Right lobe of liver (tissue), 6 donors: Measurements from ENCODE around the gene RSAD1. TPM values are rescaled to one million over a fixed set of nuclear protein-coding genes. Genes with fewer than 3 reads are reported as not detected.
A peak's percentile ranks its signal among the peaks of the same experiment; 100 is the strongest.

Source experiments
- ATAC-seq, 4 donors: fragments of 200-7000 bp; cut with Tn5 transposase; one replicate each; pipeline ENCODE4 v1.9.1; 2020; ENCODE audit warnings: mild to moderate bottlenecking in 4 of 4, moderate library complexity in 4 of 4
- DNase-seq, 3 donors: peaks; one replicate each; pipeline ENCODE4 v3.0.0-alpha.2; 2020
- H3K27ac ChIP-seq, 3 donors: fragments of 200-600 bp; one replicate each; pipeline ENCODE4 v1.8.0; 2022
- H3K27me3 ChIP-seq, 2 donors: fragments of 200-600 bp; one replicate each; pipeline ENCODE4 v1.8.0; 2022
- H3K36me3 ChIP-seq, 4 donors: fragments of 200-600 bp; sonication (generic) in 1 of 4; one replicate each; pipeline versions ENCODE4 v1.5.1 to v1.8.0; 2017 to 2022; ENCODE audit warnings: control low read depth in 1 of 4
- H3K4me1 ChIP-seq, 4 donors: fragments of 200-600 bp; sonication (generic) in 1 of 4; one replicate each; pipeline versions ENCODE4 v1.5.1 to v1.8.0; 2017 to 2022; ENCODE audit warnings: control low read depth in 1 of 4
- H3K4me3 ChIP-seq, 3 donors: fragments of 200-600 bp; one replicate each; pipeline ENCODE4 v1.8.0; 2022
- H3K9me3 ChIP-seq, 4 donors: fragments of 200-600 bp; sonication (generic) in 1 of 4; one replicate each; pipeline versions ENCODE4 v1.5.1 to v1.8.0; 2017 to 2022; ENCODE audit warnings: control low read depth in 1 of 4
- CTCF ChIP-seq, 4 donors: fragments of 200-600 bp in 3 of 4; fragments of 450-650 bp in 1 of 4; IDR thresholded peaks; one replicate each; pipeline versions ENCODE4 v1.5.1 to v1.8.0; 2016 to 2022; ENCODE audit warnings: antibody characterized with exemption in 4 of 4, mild to moderate bottlenecking in 2 of 4
- POLR2A ChIP-seq: fragments of 450-650 bp; IDR thresholded peaks from one replicate; pipeline ENCODE4 v1.6.1; 2017; ENCODE audit warnings: antibody characterized with exemption, mild to moderate bottlenecking
- WGBS: methylation state at CpG from one replicate; pipeline ENCODE4 v1.1.6; 2018; ENCODE audit warnings: low coverage, low lambda C conversion rate; ENCODE audit not compliant: insufficient coverage; ENCODE audit errors: missing lambda C conversion rate; 5-methylcytosine and 5-hydroxymethylcytosine counted together
- intact Hi-C, 2 donors: fragments of 100-400 bp; cut with DNase I; formaldehyde crosslinking; loops; one replicate each; pipeline versions ENCODE4 v1.11.2 to v1.14.1; 2022
- total RNA-seq, 6 experiments: library from RNA; depleted of rRNA in 2 of 6; stranded (reverse); fragments of >200 nt in 2 of 6; fragmentation: NEBNext Ultra II Directional in 3 of 6; extraction: Animal tissue kit (Norgen Biotek cat#: 25700) in 3 of 6; gene quantifications; one replicate each; pipeline versions ENCODE4 v1.1.0 to v1.2.4, GENCODE V29; 2016 to 2023
- donor health status: DM: no; HTN: yes; CAD: no.
- donor health status: DM: no; HTN: no; CAD: no.
- donor health status: DM: no; HTN: no; CAD: no.
- donor health status: DM: no; HTN: yes; CAD: no.
- donor health status: DM: no; HTN: yes; CAD: no.

Gene RSAD1
- total RNA-seq, 6 experiments from 2014 or later: 17.9 to 26.6 (median 23.4) TPM

- intact Hi-C loops: no loop called here
- no peak for TF ChIP-seq CTCF (IDR thresholded peaks at IDR 0.05)
- no peak for TF ChIP-seq POLR2A
- Histone ChIP-seq H3K4me1 (peaks cover 0 to 62% (median 21%) of the 10 kb centered on the region in 4 donors), H3K27me3 (no peaks in the 10 kb centered on the region), H3K27ac (no peak overlapping the region), H3K36me3 (no peaks in the 10 kb centered on the region), H3K9me3 (no peaks in the 10 kb centered on the region), H3K4me3 (no peak overlapping the region)
- ATAC-seq (no peak), DNase-seq (no peak)
- 50% methylated on average over 2 of the region's 4 CpGs for WGBS
These were observed 13.9 kb upstream of the RSAD1 start for GRCh38 chr17:50464736-50465135.

GRCh38 chr17:50465171-50465570 is 13.5 kb upstream of the RSAD1 start:
- Histone ChIP-seq H3K4me3 (no peak overlapping the region), H3K27ac (no peak overlapping the region), H3K9me3 (no peaks in the 10 kb centered on the region), H3K4me1 (peaks cover 0 to 60% (median 21%) of the 10 kb centered on the region in 4 donors), H3K27me3 (no peaks in the 10 kb centered on the region), H3K36me3 (no peaks in the 10 kb centered on the region)
- no peak for TF ChIP-seq POLR2A
- TF ChIP-seq CTCF (IDR thresholded peaks at IDR 0.05): no peak
- intact Hi-C loops: no loop called here
- WGBS: 67% methylated on average over 6 of the region's 6 CpGs
- no peak for DNase-seq
- no peak for ATAC-seq

- WGBS: 94% methylated on average over 8 of the region's 9 CpGs
- ATAC-seq (no peak), DNase-seq (no peak)
- Histone ChIP-seq H3K4me1 (peaks cover 0 to 60% (median 21%) of the 10 kb centered on the region in 4 donors), H3K36me3 (no peaks in the 10 kb centered on the region), H3K27me3 (no peaks in the 10 kb centered on the region), H3K4me3 (no peak overlapping the region), H3K9me3 (no peaks in the 10 kb centered on the region), H3K27ac (peak overlapping the region in 1 of 3 donors; percentile 29)
- intact Hi-C loops: no loop called here
- no peak for TF ChIP-seq CTCF (IDR thresholded peaks at IDR 0.05)
- no peak for TF ChIP-seq POLR2A
These were observed 13.0 kb upstream of the RSAD1 start for GRCh38 chr17:50465635-50466034.

GRCh38 chr17:50466371-50467113 is 12.1 kb upstream of the RSAD1 start:
- 35% methylated on average over 4 of the region's 9 CpGs for WGBS
- peak; percentile 70 to 92 (median 86) for DNase-seq
- intact Hi-C loops: no loop called here

More at GRCh38 chr17:50466371-50467113, 12.1 kb upstream of the RSAD1 start:
- no peaks in the 10 kb centered on the region for H3K9me3 ChIP-seq
- peak overlapping the region in 2 of 3 donors; percentile 55 to 70 for H3K27ac ChIP-seq
- no peak overlapping the region for H3K4me3 ChIP-seq
- peak; percentile 82 to 85 (median 84) for ATAC-seq
- no peak for TF ChIP-seq CTCF (IDR thresholded peaks at IDR 0.05)
- TF ChIP-seq POLR2A: no peak
- no peaks in the 10 kb centered on the region for H3K36me3 ChIP-seq
- H3K27me3 ChIP-seq: no peaks in the 10 kb centered on the region
- peaks cover 0 to 68% (median 21%) of the 10 kb centered on the region in 4 donors for H3K4me1 ChIP-seq
